Measurements from ENCODE around the gene RCAN1. TPM values are rescaled to one million over a fixed set of nuclear protein-coding genes. Genes with fewer than 3 reads are reported as not detected.
A peak's percentile ranks its signal among the peaks of the same experiment; 100 is the strongest.

RCAN1 gene
- polyA plus RNA-seq, 3 donors = 5.2 to 17.5 (median 15.1) TPM

- H3K27ac Mint-ChIP-seq = peak overlapping the region in 2 of 7 donors; percentile 12 to 40
- intact Hi-C loops (cut with micrococcal nuclease) = loop anchor here (5.0 to 10.0 kb wide), 2 partner anchors 702 to 704 kb away; partner anchors contain the start of gene ATP5PO (in 2 of the 2)
- no peak for TF ChIP-seq CTCF (IDR thresholded peaks at IDR 0.05)
Observed at GRCh38 chr21:34618941-34619340, 4.0 kb upstream of the RCAN1 start.

GRCh38 chr21:34617753-34618339 is 2.9 kb upstream of the RCAN1 start:
- 84% methylated on average over 5 of the region's 8 CpGs for WGBS (ENCODE audit: insufficient coverage)
- peaks cover 15% of the 10 kb centered on the region for H3K79me2 ChIP-seq (ENCODE audit: insufficient read depth, low read length)
- no peak overlapping the region for H3K4me3 ChIP-seq (replicated peaks in 1 of 3; ENCODE audit: low read depth in 2 of 3, low read length in 3 of 3)
- H3K4me1 ChIP-seq (ENCODE audit: control insufficient read depth in 1 of 2, insufficient read depth in 2 of 2, low read length in 2 of 2) = peaks cover 40 to 51% of the 10 kb centered on the region in 2 donors
- H4K20me1 ChIP-seq (ENCODE audit: insufficient read depth, low read length) = peaks cover 1% of the 10 kb centered on the region
- DNase-seq = no peak
- TF ChIP-seq CTCF (IDR thresholded peaks at IDR 0.05) = no peak
- Mint-ChIP-seq H3K27me3 (ENCODE audit: low read depth in 3 of 3) (peaks cover 0 to 3% (median 0%) of the 10 kb centered on the region in 3 donors), H3K9me3 (no peaks in the 10 kb centered on the region), H3K36me3 (peaks cover 0 to 2% of the 10 kb centered on the region in 2 donors), H3K4me3 (peak overlapping the region in 1 of 2 donors; percentile 43), H3K4me1 (peaks cover 43% of the 10 kb centered on the region), H3K27ac (peak overlapping the region in 1 of 7 donors; percentile 21)
- no peak overlapping the region for H3K9ac ChIP-seq (ENCODE audit: insufficient read depth, low read length, poor library complexity, severe bottlenecking)
- no peaks in the 10 kb centered on the region for H3K9me3 ChIP-seq (replicated peaks in 1 of 2; ENCODE audit: control insufficient read depth in 1 of 2, insufficient read depth in 1 of 2, low read length in 2 of 2)
- H3K36me3 ChIP-seq (replicated peaks in 1 of 2; ENCODE audit: control insufficient read depth in 1 of 2, insufficient read depth in 2 of 2, low read length in 2 of 2) = no peaks in the 10 kb centered on the region
- no peak overlapping the region for H3K4me2 ChIP-seq (replicated peaks; ENCODE audit: extremely low read depth, low read length, poor library complexity, severe bottlenecking)
- no peak overlapping the region for H3K27ac ChIP-seq (ENCODE audit: low read depth in 1 of 2, low read length in 2 of 2)
- H2AFZ ChIP-seq (ENCODE audit: insufficient read depth, low read depth, low read length, poor library complexity, severe bottlenecking) = peak overlapping the region; percentile 32
- H3K27me3 ChIP-seq (ENCODE audit: control insufficient read depth in 2 of 2, insufficient read depth in 2 of 2, low read length in 2 of 2) = no peaks in the 10 kb centered on the region
- intact Hi-C loops (cut with micrococcal nuclease) = loop anchor here (5.0 to 10.0 kb wide), 2 partner anchors 701 to 703 kb away; partner anchors contain the start of gene ATP5PO (in 2 of the 2)

More at GRCh38 chr21:34618941-34619340, 4.0 kb upstream of the RCAN1 start:
- no peaks in the 10 kb centered on the region for H3K9me3 ChIP-seq (replicated peaks in 1 of 2; ENCODE audit: control insufficient read depth in 1 of 2, insufficient read depth in 1 of 2, low read length in 2 of 2)
- H3K36me3 ChIP-seq (replicated peaks in 1 of 2; ENCODE audit: control insufficient read depth in 1 of 2, insufficient read depth in 2 of 2, low read length in 2 of 2) = no peaks in the 10 kb centered on the region
- no peak overlapping the region for H3K4me2 ChIP-seq (replicated peaks; ENCODE audit: extremely low read depth, low read length, poor library complexity, severe bottlenecking)
- peaks cover 0 to 5% (median 2%) of the 10 kb centered on the region in 3 donors for H3K27me3 Mint-ChIP-seq (ENCODE audit: low read depth in 3 of 3)
- H3K79me2 ChIP-seq (ENCODE audit: insufficient read depth, low read length) = peaks cover 4% of the 10 kb centered on the region
- peaks cover 39 to 51% of the 10 kb centered on the region in 2 donors for H3K4me1 ChIP-seq (ENCODE audit: control insufficient read depth in 1 of 2, insufficient read depth in 2 of 2, low read length in 2 of 2)
- no peak overlapping the region for H3K4me3 Mint-ChIP-seq
- DNase-seq = peak; percentile 12 to 20 (median 15)
- H4K20me1 ChIP-seq (ENCODE audit: insufficient read depth, low read length) = no peaks in the 10 kb centered on the region
- no peaks in the 10 kb centered on the region for H3K9me3 Mint-ChIP-seq
- peaks cover 45% of the 10 kb centered on the region for H3K4me1 Mint-ChIP-seq
- no CpG with 5 or more reads among the region's 1 CpG for WGBS (ENCODE audit: insufficient coverage)
- H2AFZ ChIP-seq (ENCODE audit: insufficient read depth, low read depth, low read length, poor library complexity, severe bottlenecking) = no peak overlapping the region
- H3K27ac ChIP-seq (ENCODE audit: low read depth in 1 of 2, low read length in 2 of 2) = no peak overlapping the region
- H3K9ac ChIP-seq (ENCODE audit: insufficient read depth, low read length, poor library complexity, severe bottlenecking) = no peak overlapping the region
- H3K36me3 Mint-ChIP-seq = peaks cover 0 to 2% of the 10 kb centered on the region in 2 donors
- H3K27me3 ChIP-seq (ENCODE audit: control insufficient read depth in 2 of 2, insufficient read depth in 2 of 2, low read length in 2 of 2) = no peaks in the 10 kb centered on the region
- no peak overlapping the region for H3K4me3 ChIP-seq (replicated peaks in 1 of 3; ENCODE audit: low read depth in 2 of 3, low read length in 3 of 3)
